Measurements from ENCODE around the gene MEF2C.
A peak's percentile ranks its signal among the peaks of the same experiment; 100 is the strongest.

The MEF2C gene

GRCh38 chr5:88686726-88687125, 196.3 kb downstream of the MEF2C start:
- DNase-seq = no peak

- no peak for DNase-seq
These were observed 197.1 kb downstream of the MEF2C start for GRCh38 chr5:88685591-88686541.

- DNase-seq = no peak
These were observed 199.4 kb downstream of the MEF2C start for GRCh38 chr5:88683506-88684135.

GRCh38 chr5:88682881-88683361, 200.1 kb downstream of the MEF2C start:
- no peak for DNase-seq

GRCh38 chr5:88682131-88682530, 200.9 kb downstream of the MEF2C start:
- DNase-seq = no peak

DNA sequence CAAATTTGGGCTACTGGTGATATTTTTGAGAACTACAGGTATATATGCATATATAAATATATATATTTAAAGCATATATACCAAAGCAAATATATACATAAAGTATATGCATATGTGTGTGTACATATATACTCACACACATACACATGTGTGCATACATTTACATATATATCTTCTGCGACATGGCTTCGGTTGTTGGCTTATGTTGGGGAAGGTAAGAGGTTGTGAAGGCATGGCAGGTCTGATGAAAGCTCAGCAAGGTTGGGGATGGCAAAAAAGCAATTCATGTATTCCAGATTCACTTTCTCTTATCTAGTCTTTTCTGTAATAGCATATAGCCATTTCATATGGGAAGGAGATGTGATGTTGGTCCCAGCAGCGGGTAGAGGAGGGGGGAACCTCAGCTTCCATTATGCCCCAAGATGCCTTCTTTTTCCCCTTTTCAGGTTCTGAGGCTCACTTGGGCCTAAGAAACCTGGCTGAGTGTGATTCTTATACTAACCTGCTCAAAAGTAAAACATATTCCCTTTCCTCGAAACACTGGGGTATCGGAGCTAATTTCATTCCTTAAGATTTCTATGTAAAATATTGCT, 201.7 kb downstream of the MEF2C start:
- DNase-seq = no peak

DNA sequence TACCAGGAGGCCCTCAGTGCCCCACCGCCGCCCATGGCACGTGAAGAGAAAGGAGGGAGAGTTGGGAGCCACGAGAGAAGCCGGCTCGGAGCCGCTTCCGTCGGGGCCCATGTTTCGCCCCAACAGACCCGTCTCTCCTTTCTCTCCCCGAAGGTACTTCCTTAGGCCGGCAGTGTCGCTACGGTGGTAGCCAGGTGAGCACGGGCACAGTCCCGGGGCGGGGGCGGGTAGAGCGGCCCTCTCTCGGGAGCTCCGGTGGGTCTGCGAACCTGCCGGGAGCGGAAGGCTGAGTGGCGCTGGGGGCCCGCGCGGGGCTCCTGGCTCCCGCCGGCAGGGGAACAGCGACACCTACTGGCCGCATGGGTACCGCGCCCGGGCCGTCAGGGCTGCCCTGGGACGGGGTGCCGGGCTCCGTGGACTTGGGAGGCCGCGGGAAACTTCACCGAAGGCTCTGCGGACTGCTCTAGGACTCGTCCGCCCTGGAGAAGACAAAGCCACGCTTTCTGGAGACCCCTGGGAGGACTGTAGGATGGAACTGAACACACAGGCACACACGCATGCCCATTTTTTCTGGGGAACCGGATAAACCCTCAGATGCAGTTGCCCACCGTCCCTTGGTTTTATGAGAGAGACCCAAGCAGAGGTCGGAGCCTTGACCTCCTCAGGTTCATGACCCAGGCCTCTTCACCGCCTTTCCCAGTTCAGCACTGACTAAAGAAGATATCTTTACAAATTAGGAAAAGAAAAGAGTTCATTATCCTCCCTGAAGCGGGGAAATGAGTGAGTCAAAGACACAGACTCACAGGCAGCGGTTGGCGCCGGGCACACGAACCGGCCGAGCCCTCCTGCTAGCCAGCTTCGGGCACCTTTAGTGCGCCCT, 202.5 kb downstream of the MEF2C start:
- peak; percentile 61 for DNase-seq

DNA sequence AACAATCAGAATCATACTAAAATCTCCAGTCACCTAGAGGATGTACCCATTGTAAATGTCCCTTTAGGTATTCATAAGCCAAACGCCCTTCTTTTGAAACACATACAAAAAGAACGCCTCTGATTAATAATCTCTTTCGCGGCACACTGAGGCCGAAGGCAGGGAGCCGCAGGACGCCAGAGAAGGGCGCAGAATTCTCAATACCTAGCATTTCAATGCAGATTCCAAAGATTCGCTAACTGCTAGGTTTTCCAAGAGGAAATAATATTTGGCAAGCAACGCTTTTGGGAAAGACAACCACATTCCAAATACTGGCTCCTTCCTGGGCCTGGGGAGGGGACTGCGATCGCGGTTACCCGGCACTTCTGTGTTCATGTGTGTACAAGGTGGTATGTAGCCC, 203.3 kb downstream of the MEF2C start:
- DNase-seq = no peak

DNA sequence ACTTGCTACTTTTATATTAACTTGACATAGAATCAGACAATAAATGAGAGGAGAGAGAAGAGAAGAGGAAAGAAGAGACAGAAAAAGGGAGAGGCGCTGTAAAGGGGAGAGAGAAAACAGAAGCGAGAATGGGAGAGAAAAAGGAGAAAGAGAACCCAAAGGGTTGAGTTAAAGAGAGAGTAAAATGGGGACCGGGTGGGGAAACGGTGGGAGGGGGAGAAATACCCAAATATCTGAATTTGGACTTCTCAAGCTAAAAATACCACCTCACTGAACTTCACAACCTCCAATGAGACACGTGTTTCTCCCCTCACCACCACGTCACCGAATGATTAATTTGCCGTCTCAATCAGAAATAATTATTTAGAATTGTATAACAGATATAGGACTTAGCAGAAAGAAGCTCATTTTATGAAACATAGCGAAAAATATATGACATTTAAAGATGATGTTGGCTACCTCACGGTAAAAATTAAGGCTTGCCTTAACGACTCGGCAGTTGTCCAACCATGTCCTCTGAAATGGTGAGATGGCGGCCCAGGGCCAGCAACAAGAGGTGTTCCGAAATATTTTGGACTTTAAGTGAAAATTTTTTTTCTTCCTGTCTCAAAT, 204.1 kb downstream of the MEF2C start:
- no peak for DNase-seq

DNA sequence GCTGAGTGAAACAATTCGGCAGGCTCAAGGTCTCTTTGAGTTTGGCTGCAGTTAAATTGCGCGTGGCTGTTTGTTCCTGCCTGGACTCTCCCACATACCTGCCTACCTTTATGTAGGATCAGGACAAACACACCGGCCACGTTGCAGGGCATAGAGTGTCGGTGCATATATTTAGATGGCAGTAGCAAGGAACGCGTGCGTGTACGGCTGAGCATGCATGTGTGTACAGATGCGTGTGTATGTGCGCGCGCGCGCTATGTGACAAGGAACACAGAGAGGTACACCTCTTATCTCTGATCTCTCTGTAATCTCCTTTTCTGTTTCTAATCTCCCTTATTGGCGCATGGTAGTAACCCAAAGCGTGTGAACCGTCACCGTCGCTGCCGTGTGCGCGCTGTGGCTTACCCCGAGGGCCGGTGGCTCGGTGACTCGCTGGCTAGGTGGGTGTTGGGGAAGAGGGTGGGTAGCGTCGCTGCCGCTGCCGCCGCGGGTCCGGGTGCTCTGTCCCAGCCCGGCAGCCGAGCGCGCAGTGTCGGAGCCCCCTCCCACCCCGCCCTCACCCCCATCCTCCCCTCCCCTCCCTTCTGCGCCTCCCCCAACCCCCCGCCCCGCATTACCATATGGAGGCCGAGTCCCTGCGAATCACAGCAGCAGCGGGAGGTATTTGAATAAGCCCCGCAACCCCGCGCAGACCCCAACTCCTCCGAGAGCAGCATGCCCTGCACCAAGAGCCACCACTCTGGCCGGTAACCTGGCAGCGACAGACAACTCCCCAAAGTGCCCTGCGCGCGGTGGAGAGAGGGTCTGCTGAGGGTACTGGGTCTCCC, 204.8 kb downstream of the MEF2C start:
- DNase-seq = no peak

DNA sequence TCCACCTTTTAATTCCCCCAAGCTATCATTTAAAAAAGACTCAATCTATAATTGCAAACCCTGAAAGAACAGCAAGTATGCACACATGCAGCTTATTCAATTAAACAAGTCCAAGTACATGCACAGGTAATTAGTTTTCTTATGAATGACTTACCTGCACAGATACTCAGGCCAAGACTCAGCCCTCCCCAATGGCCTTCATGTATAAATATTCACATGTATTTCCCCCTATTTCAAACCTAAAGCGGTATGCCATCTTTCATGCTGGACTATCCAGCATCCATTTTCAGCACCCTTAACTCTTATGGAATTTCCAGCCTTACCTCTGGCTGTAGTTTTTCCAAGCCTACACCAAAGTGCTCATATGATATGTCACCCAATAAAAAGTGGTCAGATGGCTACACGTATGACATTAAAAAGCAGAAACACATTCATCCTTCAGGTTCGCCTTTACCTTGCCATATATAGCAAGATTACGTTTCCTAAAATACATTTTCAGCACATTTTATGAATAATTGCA, 205.5 kb downstream of the MEF2C start:
- no peak for DNase-seq

- DNase-seq = no peak
These were observed 206.2 kb downstream of the MEF2C start for GRCh38 chr5:88676637-88677375.

DNA sequence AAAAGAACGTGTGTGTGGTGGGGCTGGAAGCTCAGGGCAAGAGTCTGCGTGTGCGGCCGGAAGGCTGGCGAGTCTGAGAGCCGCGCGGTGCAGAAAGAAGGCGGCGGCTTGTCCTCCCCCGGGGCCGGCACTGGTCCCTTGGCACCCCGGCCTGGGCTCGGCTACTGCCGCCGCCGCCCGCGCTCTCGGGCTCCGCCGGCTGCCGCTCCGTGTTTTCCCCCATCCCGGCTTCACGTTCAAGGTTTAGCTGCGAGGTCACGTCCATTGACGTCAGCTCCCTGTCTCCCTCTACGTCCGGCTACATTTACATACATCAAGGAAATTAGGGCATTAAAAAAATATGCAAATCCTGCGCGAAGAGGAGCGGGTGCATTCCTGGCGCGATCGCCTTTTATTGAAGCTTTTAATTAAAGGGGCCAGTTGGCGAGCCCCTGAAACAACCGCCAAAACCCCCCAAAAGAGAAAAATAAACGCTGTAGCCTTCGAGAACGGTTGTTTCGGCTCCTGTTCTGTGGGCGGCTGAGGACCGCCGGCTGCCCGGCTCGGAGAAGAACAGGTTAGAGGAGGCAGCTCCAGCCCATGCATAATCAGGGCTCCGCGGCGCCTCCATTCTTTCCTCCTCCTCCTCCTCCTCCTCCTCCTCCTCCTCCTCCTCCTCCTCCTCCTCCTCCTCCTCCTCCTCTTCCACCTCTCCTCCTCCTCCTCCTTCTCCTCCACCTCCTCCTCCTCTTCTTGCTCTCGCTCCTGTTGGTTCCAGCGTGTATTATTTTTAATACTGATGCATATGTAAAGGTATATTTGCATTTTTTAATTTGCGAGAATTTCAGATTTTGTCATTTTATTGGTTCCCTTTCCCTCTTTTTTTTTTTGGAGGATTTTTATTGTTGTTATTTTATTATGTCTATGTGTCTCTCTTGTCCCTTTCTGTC, 207.0 kb downstream of the MEF2C start:
- DNase-seq = no peak

DNA sequence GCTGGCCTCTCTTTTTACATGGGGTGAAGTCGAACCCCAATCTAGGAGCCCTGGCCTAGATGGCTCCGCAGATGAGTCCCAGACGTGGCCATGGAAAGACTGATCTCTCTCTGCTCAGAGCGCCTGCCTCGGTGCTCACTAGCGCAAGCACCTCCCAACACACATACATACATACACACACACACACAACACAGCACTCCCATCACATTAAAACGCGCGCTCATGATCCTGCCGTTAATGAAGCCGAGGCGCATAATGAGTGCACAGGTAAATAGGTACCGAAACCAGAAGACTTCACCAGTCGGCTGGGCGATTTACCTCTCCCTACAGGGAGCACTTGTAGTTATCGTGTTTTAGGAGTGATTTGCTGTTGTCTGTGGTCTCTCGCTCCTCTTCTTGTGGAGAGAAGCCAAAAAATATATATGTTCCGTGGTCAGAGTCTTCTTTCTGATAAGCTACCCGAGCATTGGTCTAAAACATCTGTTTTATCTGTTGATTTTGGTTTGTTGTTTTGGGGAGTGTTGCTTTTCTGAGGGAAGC, 207.7 kb downstream of the MEF2C start:
- DNase-seq = no peak

DNA sequence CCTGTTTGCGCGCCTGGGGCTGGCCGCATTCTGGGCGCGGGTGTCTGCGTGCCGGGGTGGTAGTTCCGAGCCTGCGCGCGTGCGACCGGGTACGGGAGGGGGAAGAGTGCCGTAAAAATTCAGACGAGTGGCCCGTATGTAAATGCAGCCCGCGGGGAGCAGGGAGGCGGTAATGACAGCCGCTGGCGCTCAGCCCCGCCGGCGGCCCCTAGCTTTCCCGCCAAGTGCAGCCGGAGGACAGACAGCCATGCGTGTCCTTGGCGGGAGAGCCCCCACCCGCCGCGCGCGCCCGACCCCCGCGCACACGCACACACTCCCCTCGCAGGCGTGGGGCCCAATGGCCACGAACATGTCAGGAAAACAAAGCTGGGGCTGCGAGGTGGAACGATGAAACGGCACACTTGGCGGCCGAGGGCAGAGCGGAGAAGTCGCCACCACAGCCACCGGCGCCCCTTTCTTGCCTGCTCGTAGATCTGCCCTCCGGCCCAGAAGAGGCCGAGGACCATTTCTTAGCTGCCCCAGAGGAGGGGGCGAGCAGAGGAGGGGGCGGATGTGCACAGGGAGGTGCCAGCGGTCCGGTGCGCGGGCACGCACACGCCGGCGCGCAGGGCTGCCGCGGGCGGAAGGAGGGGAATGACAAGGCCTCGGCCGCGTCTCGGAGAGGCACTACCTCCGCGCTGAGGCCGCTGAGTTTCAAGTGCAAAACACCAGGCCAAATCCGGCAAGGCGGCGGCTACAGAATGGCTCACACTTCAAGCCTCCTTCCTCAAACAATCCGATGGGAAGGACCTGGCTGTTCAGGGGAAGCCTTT, 208.4 kb downstream of the MEF2C start:
- DNase-seq = no peak

GRCh38 chr5:88673253-88674105, 209.5 kb downstream of the MEF2C start:
- DNase-seq = no peak
